NCI-H1694 (cell line): ENCODE results near the gene PTS.
"Not testable (repeated sequence)": the region's sequence is repeated elsewhere in the genome, so short reads cannot be mapped to it uniquely, and the experiment has no call there.

Experiments used
- DNase-seq: peaks from one replicate; lab custom pipeline; 2025; lab: John Stamatoyannopoulos, UW

PTS gene

GRCh38 chr11:112226062-112226830 lies at the start of gene PTS:
TSS of gene PTS (plus strand) at chr11:112226428. CDS start at chr11:112226444, 16 bp downstream.
- DNase-seq, result peak; percentile 15

GRCh38 chr11:112177589-112177988 lies 48.6 kb upstream of the PTS start:
- no peak for DNase-seq

- no peak for DNase-seq
Measured at GRCh38 chr11:112178428-112178827, 47.8 kb upstream of the PTS start.

- no peak for DNase-seq
Measured at GRCh38 chr11:112178936-112179335, 47.3 kb upstream of the PTS start.

GRCh38 chr11:112179601-112180000 lies 46.6 kb upstream of the PTS start:
- DNase-seq, result no peak

- no peak for DNase-seq
Measured at GRCh38 chr11:112182867-112183266, 43.4 kb upstream of the PTS start.

- no peak for DNase-seq
Measured at GRCh38 chr11:112185883-112186282, 40.3 kb upstream of the PTS start.

GRCh38 chr11:112186304-112186703 lies 39.9 kb upstream of the PTS start:
- DNase-seq, result no peak

GRCh38 chr11:112195113-112195512 lies 31.1 kb upstream of the PTS start:
- DNase-seq, result not testable (repeated sequence)

- DNase-seq, result no peak
Measured at GRCh38 chr11:112195951-112196351, 30.3 kb upstream of the PTS start.

GRCh38 chr11:112196519-112197087 lies 29.6 kb upstream of the PTS start:
- DNase-seq, result no peak

- not testable (repeated sequence) for DNase-seq
Measured at GRCh38 chr11:112199101-112199500, 27.1 kb upstream of the PTS start.

- DNase-seq, result no peak
Measured at GRCh38 chr11:112200252-112200651, 26.0 kb upstream of the PTS start.

- DNase-seq, result no peak
Measured at GRCh38 chr11:112206071-112206470, 20.2 kb upstream of the PTS start.

GRCh38 chr11:112210890-112211289 lies 15.3 kb upstream of the PTS start:
- DNase-seq, result no peak

GRCh38 chr11:112211536-112211935 lies 14.7 kb upstream of the PTS start:
- no peak for DNase-seq

- DNase-seq, result no peak
Measured at GRCh38 chr11:112212290-112212689, 13.9 kb upstream of the PTS start.

GRCh38 chr11:112212710-112213109 lies 13.5 kb upstream of the PTS start:
- DNase-seq, result no peak

- DNase-seq, result no peak
Measured at GRCh38 chr11:112213753-112214152, 12.5 kb upstream of the PTS start.

- DNase-seq, result no peak
Measured at GRCh38 chr11:112215621-112216020, 10.6 kb upstream of the PTS start.

- DNase-seq, result no peak
Measured at GRCh38 chr11:112216561-112217105, 9.6 kb upstream of the PTS start.

- DNase-seq, result peak; percentile 11
Measured at GRCh38 chr11:112219476-112220232, 6.6 kb upstream of the PTS start.
